ENCODE data around the gene IL17C. TPM values are rescaled to one million over a fixed set of nuclear protein-coding genes. Genes with fewer than 3 reads are reported as not detected.

The IL17C gene
- total and polyA plus RNA-seq, 2 of the 8 experiments (the other 6 are each of a cell fraction or from before 2014, with no cell fraction given), result 1.1 to 1.9 TPM

DNA sequence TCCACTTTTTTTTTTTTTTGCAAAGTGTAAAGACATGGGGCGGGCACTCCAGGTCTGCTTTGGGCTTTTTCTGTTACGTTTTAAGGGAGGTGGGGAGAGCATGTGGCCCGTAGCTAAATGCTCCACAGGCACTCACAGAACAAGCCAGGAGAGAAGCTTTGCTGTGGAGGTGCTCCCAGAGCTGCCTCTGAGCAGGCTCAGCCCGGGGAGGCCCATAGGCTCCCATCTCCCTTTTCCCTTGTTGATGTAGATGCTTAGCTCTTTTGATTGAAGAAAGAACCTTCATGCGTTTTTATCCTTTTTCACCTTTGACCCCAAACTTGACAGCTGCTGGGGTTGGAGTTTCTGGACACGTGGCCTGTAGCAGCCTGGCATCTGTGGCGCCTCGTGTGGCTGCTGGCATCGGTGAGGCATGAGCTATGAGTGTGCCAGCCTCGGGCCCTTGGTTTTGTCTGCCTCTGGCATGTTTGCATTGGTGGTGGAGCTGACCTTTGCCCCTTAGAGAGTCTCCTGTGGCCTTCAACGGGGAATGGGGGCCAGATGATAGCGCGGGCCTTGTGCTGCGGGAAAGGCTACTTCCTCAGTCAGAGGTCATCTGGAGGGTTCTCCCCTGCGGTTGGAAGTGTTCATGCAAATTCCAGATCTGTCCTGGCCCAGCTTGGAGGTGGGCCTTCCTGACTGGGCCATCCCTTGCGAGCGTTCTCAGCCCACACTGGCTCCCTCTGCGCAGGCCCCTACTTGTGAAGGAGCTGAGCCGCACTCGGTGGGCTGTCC is 20.0 kb upstream of the IL17C start (continued):
- TF ChIP-seq, protein P1, sequence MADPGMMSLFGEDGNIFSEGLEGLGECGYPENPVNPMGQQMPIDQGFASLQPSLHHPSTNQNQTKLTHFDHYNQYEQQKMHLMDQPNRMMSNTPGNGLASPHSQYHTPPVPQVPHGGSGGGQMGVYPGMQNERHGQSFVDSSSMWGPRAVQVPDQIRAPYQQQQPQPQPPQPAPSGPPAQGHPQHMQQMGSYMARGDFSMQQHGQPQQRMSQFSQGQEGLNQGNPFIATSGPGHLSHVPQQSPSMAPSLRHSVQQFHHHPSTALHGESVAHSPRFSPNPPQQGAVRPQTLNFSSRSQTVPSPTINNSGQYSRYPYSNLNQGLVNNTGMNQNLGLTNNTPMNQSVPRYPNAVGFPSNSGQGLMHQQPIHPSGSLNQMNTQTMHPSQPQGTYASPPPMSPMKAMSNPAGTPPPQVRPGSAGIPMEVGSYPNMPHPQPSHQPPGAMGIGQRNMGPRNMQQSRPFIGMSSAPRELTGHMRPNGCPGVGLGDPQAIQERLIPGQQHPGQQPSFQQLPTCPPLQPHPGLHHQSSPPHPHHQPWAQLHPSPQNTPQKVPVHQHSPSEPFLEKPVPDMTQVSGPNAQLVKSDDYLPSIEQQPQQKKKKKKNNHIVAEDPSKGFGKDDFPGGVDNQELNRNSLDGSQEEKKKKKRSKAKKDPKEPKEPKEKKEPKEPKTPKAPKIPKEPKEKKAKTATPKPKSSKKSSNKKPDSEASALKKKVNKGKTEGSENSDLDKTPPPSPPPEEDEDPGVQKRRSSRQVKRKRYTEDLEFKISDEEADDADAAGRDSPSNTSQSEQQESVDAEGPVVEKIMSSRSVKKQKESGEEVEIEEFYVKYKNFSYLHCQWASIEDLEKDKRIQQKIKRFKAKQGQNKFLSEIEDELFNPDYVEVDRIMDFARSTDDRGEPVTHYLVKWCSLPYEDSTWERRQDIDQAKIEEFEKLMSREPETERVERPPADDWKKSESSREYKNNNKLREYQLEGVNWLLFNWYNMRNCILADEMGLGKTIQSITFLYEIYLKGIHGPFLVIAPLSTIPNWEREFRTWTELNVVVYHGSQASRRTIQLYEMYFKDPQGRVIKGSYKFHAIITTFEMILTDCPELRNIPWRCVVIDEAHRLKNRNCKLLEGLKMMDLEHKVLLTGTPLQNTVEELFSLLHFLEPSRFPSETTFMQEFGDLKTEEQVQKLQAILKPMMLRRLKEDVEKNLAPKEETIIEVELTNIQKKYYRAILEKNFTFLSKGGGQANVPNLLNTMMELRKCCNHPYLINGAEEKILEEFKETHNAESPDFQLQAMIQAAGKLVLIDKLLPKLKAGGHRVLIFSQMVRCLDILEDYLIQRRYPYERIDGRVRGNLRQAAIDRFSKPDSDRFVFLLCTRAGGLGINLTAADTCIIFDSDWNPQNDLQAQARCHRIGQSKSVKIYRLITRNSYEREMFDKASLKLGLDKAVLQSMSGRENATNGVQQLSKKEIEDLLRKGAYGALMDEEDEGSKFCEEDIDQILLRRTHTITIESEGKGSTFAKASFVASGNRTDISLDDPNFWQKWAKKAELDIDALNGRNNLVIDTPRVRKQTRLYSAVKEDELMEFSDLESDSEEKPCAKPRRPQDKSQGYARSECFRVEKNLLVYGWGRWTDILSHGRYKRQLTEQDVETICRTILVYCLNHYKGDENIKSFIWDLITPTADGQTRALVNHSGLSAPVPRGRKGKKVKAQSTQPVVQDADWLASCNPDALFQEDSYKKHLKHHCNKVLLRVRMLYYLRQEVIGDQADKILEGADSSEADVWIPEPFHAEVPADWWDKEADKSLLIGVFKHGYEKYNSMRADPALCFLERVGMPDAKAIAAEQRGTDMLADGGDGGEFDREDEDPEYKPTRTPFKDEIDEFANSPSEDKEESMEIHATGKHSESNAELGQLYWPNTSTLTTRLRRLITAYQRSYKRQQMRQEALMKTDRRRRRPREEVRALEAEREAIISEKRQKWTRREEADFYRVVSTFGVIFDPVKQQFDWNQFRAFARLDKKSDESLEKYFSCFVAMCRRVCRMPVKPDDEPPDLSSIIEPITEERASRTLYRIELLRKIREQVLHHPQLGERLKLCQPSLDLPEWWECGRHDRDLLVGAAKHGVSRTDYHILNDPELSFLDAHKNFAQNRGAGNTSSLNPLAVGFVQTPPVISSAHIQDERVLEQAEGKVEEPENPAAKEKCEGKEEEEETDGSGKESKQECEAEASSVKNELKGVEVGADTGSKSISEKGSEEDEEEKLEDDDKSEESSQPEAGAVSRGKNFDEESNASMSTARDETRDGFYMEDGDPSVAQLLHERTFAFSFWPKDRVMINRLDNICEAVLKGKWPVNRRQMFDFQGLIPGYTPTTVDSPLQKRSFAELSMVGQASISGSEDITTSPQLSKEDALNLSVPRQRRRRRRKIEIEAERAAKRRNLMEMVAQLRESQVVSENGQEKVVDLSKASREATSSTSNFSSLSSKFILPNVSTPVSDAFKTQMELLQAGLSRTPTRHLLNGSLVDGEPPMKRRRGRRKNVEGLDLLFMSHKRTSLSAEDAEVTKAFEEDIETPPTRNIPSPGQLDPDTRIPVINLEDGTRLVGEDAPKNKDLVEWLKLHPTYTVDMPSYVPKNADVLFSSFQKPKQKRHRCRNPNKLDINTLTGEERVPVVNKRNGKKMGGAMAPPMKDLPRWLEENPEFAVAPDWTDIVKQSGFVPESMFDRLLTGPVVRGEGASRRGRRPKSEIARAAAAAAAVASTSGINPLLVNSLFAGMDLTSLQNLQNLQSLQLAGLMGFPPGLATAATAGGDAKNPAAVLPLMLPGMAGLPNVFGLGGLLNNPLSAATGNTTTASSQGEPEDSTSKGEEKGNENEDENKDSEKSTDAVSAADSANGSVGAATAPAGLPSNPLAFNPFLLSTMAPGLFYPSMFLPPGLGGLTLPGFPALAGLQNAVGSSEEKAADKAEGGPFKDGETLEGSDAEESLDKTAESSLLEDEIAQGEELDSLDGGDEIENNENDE (IDR thresholded peaks at IDR 0.05; ENCODE audit: insufficient replicate concordance, low read length), result no peak
- TF ChIP-seq SRF (IDR thresholded peaks at IDR 0.05; ENCODE audit: low read depth, low read length) (no peak), TEAD4 (IDR thresholded peaks at IDR 0.05; ENCODE audit: low read depth, low read length) (no peak), RBBP5 (IDR thresholded peaks at IDR 0.05; ENCODE audit: borderline replicate concordance, low read depth, low read length) (no peak), JUND (IDR thresholded peaks at IDR 0.05; ENCODE audit: low read length) (no peak), FOSL1 (IDR thresholded peaks at IDR 0.05; ENCODE audit: insufficient read depth, low read depth, low read length) (no peak), CHD2 (IDR thresholded peaks at IDR 0.05; ENCODE audit: low read length) (no peak)
- TF ChIP-seq, protein P2, sequence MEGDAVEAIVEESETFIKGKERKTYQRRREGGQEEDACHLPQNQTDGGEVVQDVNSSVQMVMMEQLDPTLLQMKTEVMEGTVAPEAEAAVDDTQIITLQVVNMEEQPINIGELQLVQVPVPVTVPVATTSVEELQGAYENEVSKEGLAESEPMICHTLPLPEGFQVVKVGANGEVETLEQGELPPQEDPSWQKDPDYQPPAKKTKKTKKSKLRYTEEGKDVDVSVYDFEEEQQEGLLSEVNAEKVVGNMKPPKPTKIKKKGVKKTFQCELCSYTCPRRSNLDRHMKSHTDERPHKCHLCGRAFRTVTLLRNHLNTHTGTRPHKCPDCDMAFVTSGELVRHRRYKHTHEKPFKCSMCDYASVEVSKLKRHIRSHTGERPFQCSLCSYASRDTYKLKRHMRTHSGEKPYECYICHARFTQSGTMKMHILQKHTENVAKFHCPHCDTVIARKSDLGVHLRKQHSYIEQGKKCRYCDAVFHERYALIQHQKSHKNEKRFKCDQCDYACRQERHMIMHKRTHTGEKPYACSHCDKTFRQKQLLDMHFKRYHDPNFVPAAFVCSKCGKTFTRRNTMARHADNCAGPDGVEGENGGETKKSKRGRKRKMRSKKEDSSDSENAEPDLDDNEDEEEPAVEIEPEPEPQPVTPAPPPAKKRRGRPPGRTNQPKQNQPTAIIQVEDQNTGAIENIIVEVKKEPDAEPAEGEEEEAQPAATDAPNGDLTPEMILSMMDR (IDR thresholded peaks at IDR 0.05; ENCODE audit: control extremely low read depth in 1 of 3, insufficient read depth in 1 of 3, low read depth in 1 of 3, low read length in 3 of 3), result no peak

Measured in H1 (cell line).